ENCODE results near the gene TMEM116.
"Not testable (repeated sequence)": the region's sequence is repeated elsewhere in the genome, so short reads cannot be mapped to it uniquely, and the experiment has no call there.

Gene TMEM116

GRCh38 chr12:111975161-111975931 lies 37.6 kb downstream of the TMEM116 start:
- DNase-seq: no peak

DNA sequence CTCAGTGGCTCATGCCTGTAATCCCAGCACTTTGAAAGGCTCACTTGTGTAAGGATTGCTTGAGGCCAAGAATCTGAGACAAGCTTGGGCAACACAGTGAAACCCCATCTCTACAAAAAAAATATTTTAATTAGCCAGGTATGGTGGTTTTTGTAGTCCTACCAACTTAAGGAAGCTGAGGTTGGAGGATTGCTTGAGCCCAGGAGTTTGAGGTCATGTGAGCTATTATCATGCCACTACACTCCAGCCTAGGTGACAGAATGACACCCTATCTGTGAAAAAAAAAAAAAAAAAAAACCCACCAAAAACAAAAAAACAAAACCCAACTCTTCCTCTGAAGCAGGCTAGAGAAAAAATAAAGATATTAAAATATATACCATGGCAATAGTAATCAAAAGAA lies 41.2 kb downstream of the TMEM116 start:
- no peak for DNase-seq

DNA sequence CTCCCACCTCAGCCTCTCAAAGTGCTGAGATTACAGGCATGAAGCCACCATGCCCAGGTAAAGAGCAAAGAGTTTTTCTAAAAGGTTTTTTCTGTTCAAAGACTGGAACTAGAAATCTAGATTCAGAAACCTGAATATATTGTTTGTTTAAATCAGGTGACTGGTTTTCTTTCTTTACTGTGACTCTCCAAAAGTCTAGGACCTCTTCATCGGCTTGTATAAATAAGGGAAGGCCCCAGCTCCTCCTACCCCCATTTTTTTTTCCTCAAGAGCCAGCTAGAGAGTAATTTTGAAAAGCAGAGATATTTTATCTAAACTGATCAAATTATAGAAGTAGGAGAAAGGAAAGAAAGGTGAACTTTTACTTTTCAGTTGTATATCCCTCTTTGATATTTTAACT lies 48.0 kb downstream of the TMEM116 start:
- DNase-seq: peak; percentile 35

DNA sequence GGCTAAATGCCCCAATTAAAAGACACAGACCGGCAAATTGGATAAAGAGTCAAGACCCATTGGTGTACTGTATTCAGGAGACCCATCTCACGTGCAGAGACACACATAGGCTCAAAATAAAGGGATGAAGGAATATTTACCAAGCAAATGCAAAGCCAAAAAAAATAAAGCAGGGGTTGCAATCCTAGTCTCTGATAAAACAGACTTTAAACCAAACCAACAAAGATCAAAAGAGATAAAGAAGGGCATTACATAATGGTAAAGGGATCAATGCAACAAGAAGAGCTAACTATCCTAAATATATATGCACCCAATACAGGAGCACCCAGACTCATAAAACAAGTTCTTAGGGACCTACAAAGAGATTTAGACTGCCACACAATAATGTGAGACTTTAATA lies 53.4 kb downstream of the TMEM116 start:
- DNase-seq: not testable (repeated sequence)

DNA sequence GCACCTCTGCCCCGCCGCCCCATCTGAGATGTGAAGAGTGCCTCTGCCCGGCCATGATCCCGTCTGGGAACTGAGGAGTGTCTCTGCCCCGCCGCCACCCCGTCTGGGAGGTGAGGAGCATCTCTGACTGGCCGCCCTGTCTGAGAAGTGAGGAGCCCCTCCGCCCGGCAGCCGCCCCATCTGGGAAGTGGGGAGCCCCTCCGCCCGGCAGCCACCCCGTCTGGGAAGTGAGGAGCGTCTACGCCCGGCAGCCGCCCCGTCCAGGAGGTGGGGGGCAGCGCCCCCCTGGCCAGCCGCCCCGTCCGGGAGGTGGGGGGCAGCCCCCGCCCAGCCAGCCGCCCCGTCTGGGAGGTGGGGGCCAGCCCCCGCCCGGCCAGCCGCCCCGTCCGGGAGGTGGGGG lies 55.7 kb downstream of the TMEM116 start:
- not testable (repeated sequence) for DNase-seq

- no peak for DNase-seq
Observed at GRCh38 chr12:111954969-111955368, 58.0 kb downstream of the TMEM116 start.

GRCh38 chr12:111953455-111953854 lies 59.5 kb downstream of the TMEM116 start:
- no peak for DNase-seq

DNA sequence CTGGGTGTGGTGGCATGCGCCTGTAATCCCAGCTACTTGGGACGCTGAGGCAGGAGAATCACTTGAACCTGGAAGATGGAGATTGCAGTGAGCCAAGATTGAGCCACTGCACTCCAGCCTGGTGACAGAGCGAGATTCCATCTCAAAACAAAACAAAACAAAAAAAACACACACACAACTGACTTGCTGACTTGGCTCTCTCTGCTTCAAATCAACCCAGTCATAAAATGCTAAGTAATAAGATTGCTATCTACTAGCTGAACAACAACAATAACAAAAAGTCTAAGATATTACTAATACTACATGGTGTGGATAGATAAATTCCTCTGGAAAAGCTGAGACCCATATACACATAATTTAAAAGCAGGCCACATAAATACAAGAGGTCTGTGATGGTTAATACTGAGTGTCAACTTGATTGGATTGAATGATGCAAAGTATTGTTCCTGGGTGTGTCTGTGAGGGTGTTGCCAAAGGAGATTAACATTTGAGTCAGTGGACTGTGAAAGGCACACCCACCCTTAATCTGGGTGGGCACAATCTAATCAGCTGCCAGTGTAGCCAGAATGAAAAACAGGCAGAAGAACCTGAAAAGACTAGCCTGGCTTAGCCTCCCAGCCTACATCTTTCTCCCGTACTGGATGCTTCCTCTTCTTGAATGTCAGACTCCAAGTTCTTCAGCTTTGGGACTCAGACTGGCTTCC lies 60.7 kb downstream of the TMEM116 start:
- not testable (repeated sequence) for DNase-seq

GRCh38 chr12:111950961-111951676 lies 61.8 kb downstream of the TMEM116 start:
- not testable (repeated sequence) for DNase-seq

- no peak for DNase-seq
Observed at GRCh38 chr12:111943929-111944328, 69.0 kb downstream of the TMEM116 start.

DNA sequence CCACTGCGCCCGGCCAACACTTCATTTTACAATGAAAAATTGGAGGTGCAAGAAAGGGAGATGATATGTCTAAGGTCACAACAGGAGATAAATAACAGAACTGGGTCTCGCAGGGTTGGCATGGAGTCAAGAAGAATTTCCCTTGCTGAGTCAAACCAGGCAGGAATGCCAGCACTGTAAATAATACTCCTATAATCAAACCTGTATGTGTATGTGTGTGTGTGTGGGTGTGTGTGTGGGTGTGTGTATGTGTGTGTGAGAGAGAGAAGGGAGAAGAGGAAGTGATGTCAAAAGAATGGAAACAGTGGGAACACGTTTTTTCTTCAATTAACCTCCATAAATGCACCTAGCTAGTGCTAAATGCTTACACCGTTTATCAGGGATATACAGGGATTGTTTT lies 70.4 kb downstream of the TMEM116 start:
- no peak for DNase-seq

- no peak for DNase-seq
Observed at GRCh38 chr12:111937429-111937828, 75.5 kb downstream of the TMEM116 start.

DNA sequence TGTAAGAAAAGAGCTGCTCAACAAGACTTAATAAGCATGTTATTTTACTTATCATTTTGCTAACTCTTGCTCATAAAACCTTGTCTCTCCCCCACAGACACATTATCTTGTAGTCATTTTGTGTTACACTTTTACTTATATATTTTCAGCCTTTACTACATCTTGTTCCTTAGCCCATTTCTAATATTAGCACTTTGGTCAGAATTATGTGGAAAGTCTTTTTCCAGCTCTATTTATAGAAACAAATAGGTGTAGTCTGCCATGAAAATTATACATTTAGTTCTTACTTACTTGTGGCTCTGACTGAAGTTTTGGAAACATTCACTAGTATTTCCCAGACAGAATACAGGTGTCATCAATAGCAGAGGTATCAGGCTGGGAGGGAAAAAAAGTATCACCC lies 76.1 kb downstream of the TMEM116 start:
- DNase-seq: no peak

GRCh38 chr12:111932241-111932640 lies 80.7 kb downstream of the TMEM116 start:
- no peak for DNase-seq

DNA sequence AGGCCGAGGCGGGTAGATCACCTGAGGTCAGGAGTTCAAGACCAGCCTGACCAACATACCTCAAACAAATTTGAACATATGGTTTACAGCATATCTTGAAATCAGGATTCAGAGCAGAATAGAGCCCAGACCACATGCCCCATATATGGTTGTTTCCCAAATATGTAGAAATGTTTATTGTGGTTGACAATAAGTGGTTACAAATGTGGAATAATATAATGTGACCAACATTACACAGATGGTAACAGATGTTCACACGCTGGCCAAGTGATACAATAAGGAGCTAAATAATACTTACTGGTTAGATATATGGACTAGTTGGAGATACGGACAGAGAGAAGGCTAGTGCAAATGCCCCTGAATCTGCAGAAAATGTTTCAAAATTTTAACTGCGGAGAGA lies 85.6 kb downstream of the TMEM116 start:
- no peak for DNase-seq

DNA sequence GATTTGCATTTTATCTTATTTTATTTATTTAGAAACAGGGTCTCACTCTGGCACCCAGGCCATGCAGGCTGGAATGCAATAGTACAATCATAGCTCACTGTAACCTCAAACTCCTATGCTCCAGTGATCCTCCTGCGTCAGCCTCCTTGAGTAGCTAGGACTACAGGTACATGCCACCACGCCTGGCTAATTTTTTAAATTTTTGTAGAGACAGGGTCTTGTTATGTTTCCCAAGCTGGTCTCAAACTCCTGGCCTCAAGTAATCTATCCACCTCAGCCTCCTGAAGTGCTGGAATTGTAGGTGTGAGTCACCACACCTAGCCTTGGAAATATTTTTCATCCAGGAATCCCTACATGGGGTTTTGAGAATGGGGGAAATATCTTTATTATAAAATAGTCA lies 86.3 kb downstream of the TMEM116 start:
- DNase-seq: no peak

DNA sequence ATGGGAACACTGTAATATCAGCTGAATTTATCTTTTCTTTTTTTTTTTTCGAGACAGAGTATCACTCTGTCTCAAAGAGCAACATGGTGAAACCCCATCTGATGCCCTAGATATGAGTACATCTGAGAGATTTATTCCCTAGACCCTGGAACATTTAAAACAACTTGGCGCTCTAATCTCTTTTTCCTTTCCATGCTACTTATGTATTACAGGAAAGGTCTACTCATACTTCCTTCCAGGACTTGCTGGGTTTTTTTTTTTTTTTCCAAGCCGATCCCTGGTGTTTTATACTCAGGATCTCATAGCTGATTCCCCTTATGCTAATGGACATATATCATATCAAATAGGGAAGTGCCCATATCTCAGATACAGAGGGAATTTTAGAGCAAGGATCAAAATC lies 87.8 kb downstream of the TMEM116 start:
- no peak for DNase-seq

- DNase-seq: no peak
Observed at GRCh38 chr12:111907740-111908139, 105.2 kb downstream of the TMEM116 start.

- DNase-seq: no peak
Observed at GRCh38 chr12:111905502-111905901, 107.5 kb downstream of the TMEM116 start.

- DNase-seq: no peak
Observed at GRCh38 chr12:111904446-111904975, 108.5 kb downstream of the TMEM116 start.

GRCh38 chr12:111901182-111901581 lies 111.8 kb downstream of the TMEM116 start:
- no peak for DNase-seq

DNA sequence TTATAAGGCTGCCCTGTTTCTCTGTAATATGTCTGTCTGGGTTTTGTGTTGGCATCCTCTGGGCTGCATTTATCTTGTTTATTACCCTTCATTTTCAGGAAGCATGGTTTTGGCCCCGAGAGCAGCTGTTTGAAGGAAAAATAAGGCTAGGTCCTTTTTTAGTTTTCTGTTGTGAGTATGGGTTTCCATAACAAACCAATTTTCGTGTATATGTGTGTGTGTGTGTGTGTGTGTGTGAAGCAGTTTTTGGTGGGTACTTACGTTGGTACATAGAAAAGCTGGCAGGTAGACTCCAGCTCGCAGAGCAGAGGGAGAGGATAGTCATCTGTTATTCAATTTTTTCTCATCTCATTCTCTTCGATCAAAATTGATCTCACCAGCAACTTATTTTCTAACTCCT lies 118.4 kb downstream of the TMEM116 start:
- no peak for DNase-seq

- no peak for DNase-seq
Observed at GRCh38 chr12:111893287-111893686, 119.7 kb downstream of the TMEM116 start.
